ENCODE measurements around the gene FAM72A.
"Not testable (repeated sequence)": the region's sequence is repeated elsewhere in the genome, so short reads cannot be mapped to it uniquely, and the experiment has no call there.

- not testable (repeated sequence) for TF ChIP-seq CTCF, EZH2phosphoT487, EZH2 (IDR thresholded peaks at IDR 0.05)
These were observed 29.4 kb upstream of the FAM72A start for GRCh38 chr1:206231989-206232388.

Measured in neural progenitor cell (in vitro differentiated cells).